HG03135 (cell line): ENCODE measurements around the gene FNIP2.

ENCODE experiments used
- ATAC-seq: cut with Tn5 transposase; IDR thresholded peaks from one replicate; pipeline ENCODE4 v1.9.1; 2021; ENCODE audit warnings: mild to moderate bottlenecking, moderate library complexity; ENCODE audit not compliant: unreplicated experiment

FNIP2 gene

GRCh38 chr4:158835226-158836001 is 66.6 kb downstream of the FNIP2 start:
- no peak for ATAC-seq

GRCh38 chr4:158836002-158836369 is 67.2 kb downstream of the FNIP2 start:
- ATAC-seq = no peak

- ATAC-seq = no peak
These were observed 68.1 kb downstream of the FNIP2 start for GRCh38 chr4:158836828-158837449.

- no peak for ATAC-seq
These were observed 68.8 kb downstream of the FNIP2 start for GRCh38 chr4:158837527-158838141.

GRCh38 chr4:158840131-158840530 is 71.3 kb downstream of the FNIP2 start:
- no peak for ATAC-seq

GRCh38 chr4:158841540-158841939 is 72.7 kb downstream of the FNIP2 start:
- no peak for ATAC-seq

- ATAC-seq = no peak
These were observed 76.7 kb downstream of the FNIP2 start for GRCh38 chr4:158845311-158846041.

- ATAC-seq = no peak
These were observed 78.7 kb downstream of the FNIP2 start for GRCh38 chr4:158847535-158847934.

GRCh38 chr4:158849681-158850080 is 80.9 kb downstream of the FNIP2 start:
- ATAC-seq = no peak

- ATAC-seq = no peak
These were observed 81.5 kb downstream of the FNIP2 start for GRCh38 chr4:158850371-158850770.

GRCh38 chr4:158850800-158851644 is 82.2 kb downstream of the FNIP2 start:
- ATAC-seq = no peak

- no peak for ATAC-seq
These were observed 85.4 kb downstream of the FNIP2 start for GRCh38 chr4:158854236-158854635.

- peak; percentile 56 for ATAC-seq
These were observed 88.0 kb downstream of the FNIP2 start for GRCh38 chr4:158856852-158857251.

GRCh38 chr4:158857951-158858350 is 89.1 kb downstream of the FNIP2 start:
- no peak for ATAC-seq

- ATAC-seq = no peak
These were observed 89.8 kb downstream of the FNIP2 start for GRCh38 chr4:158858410-158859199.

GRCh38 chr4:158859661-158860060 is 90.8 kb downstream of the FNIP2 start:
- ATAC-seq = no peak

GRCh38 chr4:158860856-158861255 is 92.0 kb downstream of the FNIP2 start:
- ATAC-seq = peak; percentile 84

- ATAC-seq = peak; percentile 57
These were observed 92.5 kb downstream of the FNIP2 start for GRCh38 chr4:158861281-158861680.

- no peak for ATAC-seq
These were observed 92.9 kb downstream of the FNIP2 start for GRCh38 chr4:158861766-158862165.

GRCh38 chr4:158863296-158863695 is 94.5 kb downstream of the FNIP2 start:
- ATAC-seq = no peak
